Lower lobe of right lung (tissue), 2 donors: Measurements from ENCODE around the gene SELENOV. TPM values are rescaled to one million over a fixed set of nuclear protein-coding genes. Genes with fewer than 3 reads are reported as not detected.

Experiments used
- ATAC-seq, 2 donors: fragments of 200-7000 bp; cut with Tn5 transposase; one replicate each; pipeline ENCODE4 v1.9.1; 2020 to 2022; ENCODE audit warnings: mild to moderate bottlenecking in 2 of 2, moderate library complexity in 2 of 2
- DNase-seq: peaks from one replicate; pipeline ENCODE4 v3.0.0-alpha.2; 2020
- H3K27ac ChIP-seq: fragments of 200-600 bp; one replicate; pipeline ENCODE4 v1.8.0; 2022
- H3K27me3 ChIP-seq: fragments of 200-600 bp; one replicate; pipeline ENCODE4 v1.8.0; 2022; ENCODE audit warnings: low read depth
- H3K36me3 ChIP-seq: fragments of 200-600 bp; one replicate; pipeline ENCODE4 v1.8.0; 2022; ENCODE audit warnings: mild to moderate bottlenecking
- H3K4me1 ChIP-seq: fragments of 200-600 bp; one replicate; pipeline ENCODE4 v1.8.0; 2022
- H3K4me3 ChIP-seq: fragments of 200-600 bp; one replicate; pipeline ENCODE4 v1.8.0; 2022; ENCODE audit warnings: mild to moderate bottlenecking
- H3K9me3 ChIP-seq: fragments of 200-600 bp; one replicate; pipeline ENCODE4 v1.8.0; 2022
- intact Hi-C: fragments of 100-400 bp; cut with DNase I; formaldehyde crosslinking; loops from one replicate; pipeline ENCODE4 v1.11.0; 2022
- total RNA-seq: library from RNA; stranded (reverse); fragmentation: NEBNext Ultra II Directional; extraction: Animal tissue kit (Norgen Biotek cat#: 25700); gene quantifications from one replicate; pipeline ENCODE4 v1.2.1, GENCODE V29; 2021
- TF ChIP-seq, protein P1 (sequence below): fragments of 200-600 bp; IDR thresholded peaks from one replicate; pipeline ENCODE4 v1.8.0; 2022; ENCODE audit warnings: antibody characterized with exemption, mild to moderate bottlenecking
- donor health status: DM: no; HTN: yes; CAD: no; lungs with severe emphysema.

Gene SELENOV
- total RNA-seq, 1 donor from 2014 or later = not detected

DNA sequence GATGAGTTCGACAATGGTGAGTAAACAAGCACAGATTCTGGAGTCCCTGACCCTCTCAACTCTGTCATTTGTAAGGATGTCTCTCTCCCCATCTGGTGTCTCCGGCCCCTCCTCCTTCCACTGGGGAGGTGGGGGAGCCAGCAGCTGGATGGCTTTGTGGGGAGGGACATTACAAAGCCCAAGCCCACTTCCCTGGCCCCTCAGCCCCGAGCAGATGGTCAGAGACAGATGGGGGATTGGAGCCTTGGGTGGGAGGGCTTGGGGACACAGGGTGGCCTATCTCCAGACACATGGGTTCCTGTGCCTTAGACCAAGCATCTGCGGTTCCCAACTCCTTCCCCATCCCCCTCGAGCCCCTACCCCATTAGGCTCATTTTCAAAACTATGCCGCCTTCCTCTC, 31.8 kb upstream of the SELENOV start:
- TF ChIP-seq, protein P1, sequence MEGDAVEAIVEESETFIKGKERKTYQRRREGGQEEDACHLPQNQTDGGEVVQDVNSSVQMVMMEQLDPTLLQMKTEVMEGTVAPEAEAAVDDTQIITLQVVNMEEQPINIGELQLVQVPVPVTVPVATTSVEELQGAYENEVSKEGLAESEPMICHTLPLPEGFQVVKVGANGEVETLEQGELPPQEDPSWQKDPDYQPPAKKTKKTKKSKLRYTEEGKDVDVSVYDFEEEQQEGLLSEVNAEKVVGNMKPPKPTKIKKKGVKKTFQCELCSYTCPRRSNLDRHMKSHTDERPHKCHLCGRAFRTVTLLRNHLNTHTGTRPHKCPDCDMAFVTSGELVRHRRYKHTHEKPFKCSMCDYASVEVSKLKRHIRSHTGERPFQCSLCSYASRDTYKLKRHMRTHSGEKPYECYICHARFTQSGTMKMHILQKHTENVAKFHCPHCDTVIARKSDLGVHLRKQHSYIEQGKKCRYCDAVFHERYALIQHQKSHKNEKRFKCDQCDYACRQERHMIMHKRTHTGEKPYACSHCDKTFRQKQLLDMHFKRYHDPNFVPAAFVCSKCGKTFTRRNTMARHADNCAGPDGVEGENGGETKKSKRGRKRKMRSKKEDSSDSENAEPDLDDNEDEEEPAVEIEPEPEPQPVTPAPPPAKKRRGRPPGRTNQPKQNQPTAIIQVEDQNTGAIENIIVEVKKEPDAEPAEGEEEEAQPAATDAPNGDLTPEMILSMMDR = no peak
- Histone ChIP-seq H3K4me1 (peaks cover 21% of the 10 kb centered on the region), H3K4me3 (no peak overlapping the region), H3K27me3 (no peaks in the 10 kb centered on the region), H3K9me3 (no peaks in the 10 kb centered on the region), H3K36me3 (peaks cover 50% of the 10 kb centered on the region), H3K27ac (no peak overlapping the region)
- no peak for DNase-seq
- intact Hi-C loops = no loop called here
- no peak for ATAC-seq

DNA sequence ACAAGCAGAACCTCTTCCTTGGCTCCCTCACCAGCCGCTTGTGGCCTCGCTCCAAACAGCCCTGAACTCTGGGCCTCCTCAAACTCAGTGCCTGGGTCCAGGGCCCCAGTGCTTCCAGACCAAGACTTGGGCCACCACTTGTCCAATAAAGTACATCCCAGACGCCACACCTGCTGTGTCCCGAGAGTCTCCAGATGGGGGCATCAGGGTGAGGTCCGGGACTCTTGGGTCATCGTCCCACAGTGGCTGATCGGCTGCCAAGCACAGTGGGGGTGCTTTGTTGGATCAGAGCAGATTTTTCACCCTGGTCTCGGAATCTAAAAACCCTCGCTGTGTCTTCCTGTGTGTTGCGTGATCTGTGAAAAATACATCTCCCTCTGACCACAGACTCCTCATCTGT, 25.2 kb upstream of the SELENOV start:
- no peaks in the 10 kb centered on the region for H3K27me3 ChIP-seq
- TF ChIP-seq, protein P1 = no peak
- no peak for DNase-seq
- no peaks in the 10 kb centered on the region for H3K9me3 ChIP-seq
- no peak overlapping the region for H3K4me3 ChIP-seq
- intact Hi-C loops = no loop called here
- no peak for ATAC-seq
- H3K27ac ChIP-seq = no peak overlapping the region
- peaks cover 68% of the 10 kb centered on the region for H3K36me3 ChIP-seq
- no peaks in the 10 kb centered on the region for H3K4me1 ChIP-seq

DNA sequence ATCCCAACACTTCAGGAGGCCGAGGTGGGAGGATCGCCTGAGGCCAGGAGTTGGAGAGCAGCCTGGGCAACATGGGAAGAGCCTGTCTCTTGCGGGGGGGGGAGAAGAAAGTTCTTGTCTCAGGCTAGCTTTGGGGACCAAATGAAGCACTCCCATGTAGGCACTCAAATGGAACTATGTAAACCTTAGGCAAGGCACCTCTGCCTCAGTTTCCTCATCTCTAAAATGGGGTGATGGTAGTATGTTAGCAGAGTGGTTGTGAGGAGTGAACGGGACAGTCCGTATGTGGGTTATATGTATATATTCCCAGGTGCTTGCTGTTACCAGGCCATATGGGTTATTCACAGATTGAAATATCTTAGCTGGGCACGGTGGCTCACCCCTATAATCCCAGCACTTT, 22.7 kb upstream of the SELENOV start:
- intact Hi-C loops = no loop called here
- TF ChIP-seq, protein P1 = no peak
- H3K27ac ChIP-seq = no peak overlapping the region
- peaks cover 43% of the 10 kb centered on the region for H3K36me3 ChIP-seq
- peaks cover 15% of the 10 kb centered on the region for H3K27me3 ChIP-seq
- H3K4me1 ChIP-seq = no peaks in the 10 kb centered on the region
- H3K9me3 ChIP-seq = no peaks in the 10 kb centered on the region
- no peak for DNase-seq
- no peak overlapping the region for H3K4me3 ChIP-seq
- no peak for ATAC-seq

DNA sequence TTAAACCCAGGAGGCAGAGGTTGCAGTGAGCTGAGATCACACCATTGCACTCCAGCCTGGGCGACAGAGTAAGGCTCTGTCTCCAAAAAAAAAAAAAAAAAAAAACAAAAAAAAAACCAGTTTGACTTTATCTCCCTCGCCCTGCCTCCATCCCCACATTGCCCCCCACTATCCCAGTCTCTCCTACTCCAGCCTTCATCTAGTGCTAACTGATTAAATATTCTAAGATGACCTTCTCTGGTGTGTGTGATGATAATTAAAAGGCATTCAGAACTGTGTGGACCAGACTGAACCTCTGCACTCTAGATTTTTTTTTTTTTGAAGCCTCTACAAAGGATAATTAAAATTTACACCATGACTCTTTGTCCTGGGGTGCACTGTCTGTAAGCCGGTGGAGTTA, 22.2 kb upstream of the SELENOV start:
- no peaks in the 10 kb centered on the region for H3K9me3 ChIP-seq
- H3K4me1 ChIP-seq = peaks cover 2% of the 10 kb centered on the region
- H3K27me3 ChIP-seq = peaks cover 20% of the 10 kb centered on the region
- intact Hi-C loops = no loop called here
- peaks cover 38% of the 10 kb centered on the region for H3K36me3 ChIP-seq
- H3K27ac ChIP-seq = no peak overlapping the region
- DNase-seq (no peak), ATAC-seq (no peak)
- no peak overlapping the region for H3K4me3 ChIP-seq
- TF ChIP-seq, protein P1 = no peak

DNA sequence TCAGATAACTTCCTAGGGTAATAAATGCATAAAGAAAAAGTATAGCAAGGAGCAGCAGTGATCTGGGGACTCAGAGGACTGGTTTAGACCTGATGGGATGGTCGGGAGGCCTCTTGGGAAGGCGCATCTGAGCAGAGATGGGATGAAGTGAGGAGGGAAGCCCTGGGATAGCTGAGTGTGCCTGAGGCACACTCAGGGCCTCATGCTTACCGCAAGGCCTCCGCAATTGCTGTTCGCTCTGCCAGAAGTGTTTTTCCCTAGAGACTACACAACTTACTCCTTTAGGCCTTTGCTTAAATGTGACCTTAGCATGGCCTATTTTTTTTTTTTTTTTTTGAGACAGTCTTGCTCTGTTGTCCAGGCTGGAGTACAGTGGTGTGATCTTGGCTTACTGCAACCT, 20.3 kb upstream of the SELENOV start:
- TF ChIP-seq, protein P1 = no peak
- Histone ChIP-seq H3K9me3 (no peaks in the 10 kb centered on the region), H3K36me3 (peaks cover 19% of the 10 kb centered on the region), H3K4me1 (peaks cover 19% of the 10 kb centered on the region), H3K4me3 (no peak overlapping the region), H3K27ac (no peak overlapping the region), H3K27me3 (peaks cover 39% of the 10 kb centered on the region)
- no peak for ATAC-seq
- DNase-seq = no peak
- intact Hi-C loops = no loop called here

DNA sequence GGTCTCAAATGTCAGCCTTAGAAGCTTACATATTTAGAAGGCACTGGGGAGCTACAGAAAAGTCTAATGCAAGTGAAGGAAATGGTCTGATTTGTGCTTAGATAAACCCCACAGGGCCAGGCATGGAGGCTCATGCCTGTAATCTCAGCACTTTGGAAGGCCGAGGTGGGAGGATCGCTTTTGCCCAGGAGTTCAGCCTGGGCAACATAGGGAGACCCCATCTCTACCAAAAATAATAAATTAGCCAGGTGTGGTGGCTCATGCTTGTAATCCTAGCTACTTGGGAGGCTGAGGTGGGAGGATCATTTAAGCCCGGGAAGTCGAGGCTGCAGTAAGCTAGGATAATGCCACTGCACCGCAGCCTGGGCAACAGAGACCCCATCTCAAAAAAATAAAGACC, 18.9 kb upstream of the SELENOV start:
- intact Hi-C loops = no loop called here
- Histone ChIP-seq H3K4me3 (no peak overlapping the region), H3K27me3 (peaks cover 50% of the 10 kb centered on the region), H3K27ac (no peak overlapping the region), H3K4me1 (peaks cover 19% of the 10 kb centered on the region), H3K9me3 (no peaks in the 10 kb centered on the region), H3K36me3 (peaks cover 5% of the 10 kb centered on the region)
- DNase-seq (no peak), ATAC-seq (no peak)
- TF ChIP-seq, protein P1 = no peak
